HG03139 (cell line): ENCODE data around the gene PLXNC1.
"Not testable (repeated sequence)": the region's sequence is repeated elsewhere in the genome, so short reads cannot be mapped to it uniquely, and the experiment has no call there.

Experiments
- ATAC-seq: cut with Tn5 transposase; IDR thresholded peaks from one replicate; pipeline ENCODE4 v1.9.1; 2021; ENCODE audit not compliant: unreplicated experiment

PLXNC1 gene

DNA sequence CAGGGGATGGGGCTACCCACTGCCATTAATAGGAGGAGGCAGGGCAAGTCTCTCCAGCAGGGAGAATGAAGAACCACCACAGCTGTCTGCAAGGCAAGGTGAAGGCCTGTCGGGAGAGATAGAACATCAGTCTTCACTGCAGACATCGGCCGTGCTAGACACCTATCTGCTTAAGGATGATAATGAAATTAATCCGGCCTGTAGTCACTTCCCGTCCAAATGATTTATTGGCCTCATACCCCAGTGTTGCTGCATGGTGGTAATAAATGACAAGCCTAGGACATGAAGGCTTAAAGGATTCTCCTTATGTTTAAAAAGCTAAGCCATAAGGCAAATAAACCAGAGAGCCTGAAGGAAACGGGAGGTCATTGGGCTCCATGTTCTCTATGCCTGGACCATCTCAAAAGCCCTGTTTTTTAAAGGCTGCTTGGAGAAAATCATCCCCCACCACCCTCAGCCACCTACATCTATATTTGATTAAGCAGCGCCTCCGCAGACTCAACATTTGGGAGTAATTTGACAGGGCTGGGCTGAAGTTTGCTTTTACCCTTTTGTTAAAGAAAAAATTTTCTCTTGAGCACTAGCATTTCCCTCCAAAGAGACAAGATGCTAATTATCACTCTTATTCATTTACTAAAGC, 137.7 kb downstream of the PLXNC1 start:
- no peak for ATAC-seq

DNA sequence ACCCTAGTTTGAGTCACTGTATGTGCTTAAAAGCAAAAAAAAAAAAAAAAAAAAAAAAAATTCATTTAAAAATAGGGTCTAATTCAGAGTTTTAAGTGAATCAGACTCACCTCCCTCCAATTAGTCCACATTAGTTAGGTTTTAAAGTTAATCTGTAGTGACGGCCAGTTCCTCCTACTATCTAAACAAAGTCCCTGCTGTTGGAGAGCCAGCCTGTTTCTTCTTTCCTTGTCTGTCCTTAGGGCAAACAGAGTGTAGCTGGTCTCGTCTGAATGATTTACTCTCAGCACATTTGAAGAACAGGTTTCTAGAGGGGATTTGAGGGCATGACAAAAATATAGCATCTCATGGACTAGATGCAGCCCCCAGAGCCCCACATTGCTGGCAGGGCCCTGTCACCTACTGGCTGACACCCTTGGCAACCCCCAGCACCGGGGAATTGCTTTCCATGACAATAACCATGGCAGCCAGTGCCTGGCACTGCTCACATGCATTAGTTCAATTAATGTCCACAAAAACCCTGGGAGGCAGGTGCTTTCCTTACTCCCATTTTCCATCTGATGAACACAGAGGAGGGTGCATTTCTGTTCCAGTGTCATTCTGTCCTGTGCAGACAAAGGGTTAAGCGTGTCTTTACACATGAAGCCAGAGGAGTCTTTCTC, 138.3 kb downstream of the PLXNC1 start:
- no peak for ATAC-seq

GRCh38 chr12:94287245-94287628, 138.9 kb downstream of the PLXNC1 start:
- ATAC-seq = no peak

DNA sequence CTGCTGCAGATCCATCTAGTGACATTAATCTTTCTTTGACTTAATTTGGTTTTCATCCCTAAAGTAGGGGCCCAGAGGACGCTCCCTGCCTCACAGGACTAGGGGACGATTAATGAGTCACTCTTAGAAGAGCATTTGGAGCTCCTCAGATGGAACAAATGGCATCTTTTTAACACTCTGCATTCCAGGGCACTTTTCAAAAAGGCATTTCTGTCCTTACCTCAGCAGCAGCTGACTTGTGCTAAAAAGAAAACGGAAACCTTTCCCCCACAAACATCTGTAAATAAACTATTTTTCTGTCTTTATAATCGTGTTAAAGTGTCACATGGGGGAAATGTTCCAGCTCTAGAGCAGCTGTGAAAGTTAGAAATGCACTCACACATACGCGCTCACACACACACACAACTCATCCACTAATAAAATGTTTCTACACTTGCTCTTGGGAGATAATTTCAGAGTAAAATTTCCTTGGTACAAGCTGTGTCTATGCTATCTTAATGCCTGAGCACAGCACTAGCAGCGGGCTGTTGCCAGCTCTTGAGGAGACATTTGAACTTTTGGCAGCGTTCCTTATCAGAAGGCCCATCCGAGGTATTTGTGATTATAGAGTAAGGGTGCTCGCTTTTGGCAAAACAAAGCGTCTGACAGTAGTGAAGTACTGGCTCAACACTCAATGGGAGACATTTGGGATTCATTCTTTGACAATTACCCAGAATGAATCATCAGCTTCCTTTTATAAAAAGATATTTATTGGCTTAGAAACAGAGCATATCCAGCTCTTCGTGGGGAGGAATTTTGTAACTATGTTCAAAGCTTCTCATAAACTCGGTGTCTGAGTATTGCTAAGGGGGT, 141.3 kb downstream of the PLXNC1 start:
- ATAC-seq = no peak

DNA sequence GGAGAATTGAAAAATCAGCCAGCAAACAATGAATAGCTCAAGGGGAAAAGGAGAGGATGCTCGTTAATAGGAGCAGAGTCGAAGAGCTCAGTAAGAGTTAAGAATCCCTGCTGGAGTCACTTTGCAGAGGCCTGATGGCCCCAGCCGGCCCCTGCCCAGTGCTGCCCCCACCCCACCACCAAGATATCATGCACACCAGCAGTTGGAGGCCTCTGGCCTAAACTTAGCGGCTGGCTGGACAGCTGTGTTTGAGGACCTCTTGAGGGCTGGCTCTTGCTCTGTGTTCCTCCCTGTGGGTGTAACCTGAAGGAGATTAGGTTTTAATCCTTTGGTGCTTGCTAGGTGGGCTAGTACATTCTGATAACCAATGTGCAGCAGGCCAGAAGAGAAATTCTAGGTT, 142.0 kb downstream of the PLXNC1 start:
- no peak for ATAC-seq

DNA sequence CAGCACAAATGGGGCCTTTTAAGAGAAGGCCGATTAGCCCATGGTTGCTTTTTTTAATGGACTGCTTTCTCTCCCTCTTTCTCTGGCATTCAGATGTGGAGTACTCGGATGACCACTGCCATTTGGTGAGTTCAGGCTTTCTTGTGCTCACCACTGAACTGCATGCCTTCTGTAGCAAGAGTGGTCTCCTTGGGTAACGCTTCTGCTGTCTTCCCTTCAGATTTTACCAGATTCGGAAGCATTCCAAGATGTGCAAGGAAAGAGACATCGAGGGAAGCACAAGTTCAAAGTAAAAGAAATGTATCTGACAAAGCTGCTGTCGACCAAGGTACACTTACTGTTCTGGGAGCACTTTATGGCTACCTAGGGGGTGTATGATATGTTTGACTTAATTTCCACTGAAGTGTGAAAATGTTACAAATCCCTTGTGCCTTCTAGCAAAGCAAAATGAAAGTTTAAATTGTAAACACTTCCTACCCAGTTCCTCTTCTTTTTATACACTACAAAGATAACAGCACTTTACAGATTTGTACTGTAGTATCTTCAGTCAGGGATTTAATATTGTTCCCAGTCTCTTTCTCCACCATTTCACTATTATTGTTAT, 148.8 kb downstream of the PLXNC1 start:
- ATAC-seq = no peak

DNA sequence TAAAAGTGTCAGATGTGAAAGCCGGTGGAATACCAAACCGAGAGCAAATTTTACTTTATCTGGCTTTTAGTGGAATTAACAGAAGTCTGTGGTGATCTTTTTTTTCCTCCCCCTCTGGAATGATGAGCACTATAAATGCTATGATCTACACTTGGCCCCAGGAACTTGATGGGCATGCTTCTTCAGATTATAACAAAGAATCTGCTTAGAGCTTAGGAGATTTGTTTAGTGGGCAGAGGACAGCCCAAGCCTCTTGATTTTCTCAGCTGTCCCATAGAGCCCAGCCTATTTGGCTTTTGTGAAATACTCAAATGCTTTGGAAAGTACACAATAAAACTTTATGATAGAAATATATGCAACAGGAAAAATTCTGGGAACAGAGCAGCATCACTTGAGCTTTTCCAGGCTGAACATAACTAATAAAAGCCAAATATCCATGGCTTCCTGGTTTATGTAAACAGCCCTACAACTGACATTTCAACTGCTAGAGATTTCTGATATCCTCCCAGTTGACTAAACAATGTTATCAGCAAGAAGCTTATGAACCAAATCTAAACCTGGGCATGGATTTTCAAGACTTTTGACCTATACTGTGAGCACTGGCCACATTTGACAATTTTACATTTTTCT, 149.6 kb downstream of the PLXNC1 start:
- no peak for ATAC-seq

GRCh38 chr12:94299846-94300245, 151.5 kb downstream of the PLXNC1 start:
- ATAC-seq = no peak

- ATAC-seq = no peak
These were observed 155.6 kb downstream of the PLXNC1 start for GRCh38 chr12:94304012-94304411.

- ATAC-seq = no peak
These were observed 156.2 kb downstream of the PLXNC1 start for GRCh38 chr12:94304566-94305061.

DNA sequence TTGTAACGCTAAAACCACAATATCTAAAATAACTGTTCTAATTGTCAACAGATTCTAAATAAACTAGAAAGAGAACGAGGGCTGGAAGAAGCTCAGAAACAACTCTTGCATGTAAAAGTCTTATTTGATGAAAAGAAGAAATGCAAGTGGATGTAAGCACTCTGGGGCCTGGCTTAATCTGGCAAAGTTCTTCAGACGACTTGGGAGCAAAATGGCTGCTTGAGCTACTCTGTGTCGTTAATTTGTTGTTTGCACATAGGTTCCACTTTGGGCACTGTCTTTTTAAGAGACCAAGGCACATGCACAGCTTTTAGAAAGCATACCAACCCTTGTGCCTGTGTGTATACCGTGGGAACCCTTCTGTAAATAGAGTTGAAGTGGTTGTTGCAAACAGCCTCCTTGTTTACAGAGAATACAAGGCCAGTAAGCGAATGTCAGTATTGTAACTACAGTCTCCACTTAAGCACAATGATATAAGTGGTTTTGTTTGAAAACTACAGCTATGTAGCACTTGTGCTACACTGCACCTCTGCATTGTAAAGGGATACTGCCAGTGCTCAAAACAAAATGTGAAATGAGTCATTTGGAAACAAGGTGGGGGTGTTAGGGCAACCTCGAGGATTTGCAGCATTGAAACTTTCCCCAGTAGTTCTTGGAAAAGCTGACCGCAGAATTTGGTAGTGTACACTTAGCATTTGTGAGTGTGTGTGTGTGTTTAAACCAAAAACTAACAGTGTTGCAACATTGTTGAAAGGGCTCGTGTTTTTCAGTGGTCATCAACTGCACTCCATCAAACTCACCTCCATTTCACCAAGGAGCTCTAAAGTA, 157.0 kb downstream of the PLXNC1 start:
- ATAC-seq = no peak

GRCh38 chr12:94308612-94309011, 160.2 kb downstream of the PLXNC1 start:
- no peak for ATAC-seq

DNA sequence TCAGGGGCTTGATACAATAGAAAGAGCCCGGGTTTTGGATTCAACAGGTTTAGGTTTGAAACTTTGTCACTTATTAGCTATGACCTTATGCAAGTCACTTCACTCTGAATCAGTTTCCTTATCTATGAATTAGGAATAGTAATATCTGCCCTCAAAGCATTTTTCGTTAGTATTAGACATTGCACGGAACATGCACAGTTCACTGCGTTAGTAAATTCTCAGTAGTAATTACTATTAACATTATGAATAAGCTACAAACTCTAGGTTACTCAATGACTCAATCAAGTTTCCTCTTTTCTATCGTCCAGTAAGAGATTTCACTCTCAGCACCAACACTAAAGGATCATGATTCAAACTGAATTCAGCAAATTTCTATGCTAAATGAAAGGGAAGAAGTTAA, 161.0 kb downstream of the PLXNC1 start:
- no peak for ATAC-seq

DNA sequence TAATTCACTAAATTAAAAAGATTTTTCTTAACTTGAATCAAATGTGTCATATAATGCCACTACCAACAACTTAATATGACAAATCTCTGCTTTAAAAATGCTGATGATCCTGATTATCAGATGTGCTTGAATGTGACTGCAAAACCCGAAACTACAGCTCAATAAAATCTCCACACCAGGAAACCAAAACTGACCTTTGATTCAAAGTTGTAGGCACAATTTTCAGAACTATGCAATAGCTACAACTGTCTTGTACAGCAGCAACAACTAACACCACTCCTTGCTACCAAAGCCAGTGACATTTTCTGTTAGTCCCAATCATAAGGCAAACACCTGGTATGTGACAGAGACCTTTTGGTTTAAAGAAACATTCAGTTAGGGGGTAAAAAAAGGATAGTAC, 164.0 kb downstream of the PLXNC1 start:
- no peak for ATAC-seq

GRCh38 chr12:94316600-94316999, 168.2 kb downstream of the PLXNC1 start:
- not testable (repeated sequence) for ATAC-seq

DNA sequence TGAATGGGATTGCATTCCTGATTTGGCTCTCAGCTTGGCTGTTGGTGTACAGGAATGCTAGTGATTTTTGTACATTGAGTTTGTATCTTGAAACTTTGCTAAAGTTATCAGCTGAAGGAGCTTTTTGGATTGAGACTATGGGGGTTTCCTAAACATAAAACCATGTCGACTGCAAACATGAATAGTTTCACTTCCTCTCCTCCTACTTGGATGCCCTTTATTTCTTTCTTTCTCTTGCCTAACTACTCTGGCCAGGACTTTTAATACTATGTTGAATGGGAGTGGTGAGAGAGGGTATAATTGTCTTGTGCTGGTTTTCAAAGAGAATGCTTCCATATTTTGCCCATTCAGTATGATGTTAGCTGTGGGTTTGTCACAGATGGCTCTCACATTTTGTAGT, 169.8 kb downstream of the PLXNC1 start:
- no peak for ATAC-seq

GRCh38 chr12:94320109-94320508, 171.7 kb downstream of the PLXNC1 start:
- no peak for ATAC-seq

DNA sequence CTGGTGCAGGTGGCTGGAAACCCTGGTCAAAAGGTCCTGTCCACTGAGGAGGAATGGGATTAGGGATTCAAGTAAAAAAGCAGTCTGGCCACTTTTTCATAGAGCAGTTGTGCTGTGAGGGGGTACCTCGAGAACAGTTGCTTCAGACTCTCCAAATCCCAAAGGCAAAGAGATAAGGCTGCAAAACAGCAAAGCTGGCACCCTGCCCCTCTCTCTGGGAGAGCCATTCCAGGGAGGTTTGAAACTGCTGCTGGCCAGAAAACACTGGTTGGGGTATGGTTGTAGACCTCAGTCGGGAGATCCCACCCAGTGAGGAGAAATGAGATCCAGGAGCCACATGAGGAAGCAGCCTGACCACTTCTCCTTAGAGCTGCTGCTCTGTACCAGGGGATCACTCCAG, 174.0 kb downstream of the PLXNC1 start:
- no peak for ATAC-seq

DNA sequence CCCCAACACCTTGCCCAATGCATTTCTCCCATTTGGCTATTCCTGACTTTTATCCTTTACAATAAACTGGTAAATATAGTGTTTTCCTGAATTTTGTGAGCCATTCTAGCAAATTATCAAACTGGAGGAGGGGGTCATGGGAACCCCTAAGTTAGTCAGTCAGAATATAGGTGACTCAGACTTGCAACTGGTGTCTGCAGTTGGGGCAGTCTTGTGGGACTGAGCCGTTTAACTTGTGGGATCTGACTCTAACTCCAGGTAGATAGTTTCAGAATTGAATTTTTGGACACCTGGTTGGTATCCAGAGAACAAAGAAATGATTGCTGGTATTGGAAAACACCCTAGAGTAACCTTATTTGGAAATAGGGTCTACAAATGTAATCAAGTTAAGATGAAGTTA, 177.9 kb downstream of the PLXNC1 start:
- ATAC-seq = no peak

DNA sequence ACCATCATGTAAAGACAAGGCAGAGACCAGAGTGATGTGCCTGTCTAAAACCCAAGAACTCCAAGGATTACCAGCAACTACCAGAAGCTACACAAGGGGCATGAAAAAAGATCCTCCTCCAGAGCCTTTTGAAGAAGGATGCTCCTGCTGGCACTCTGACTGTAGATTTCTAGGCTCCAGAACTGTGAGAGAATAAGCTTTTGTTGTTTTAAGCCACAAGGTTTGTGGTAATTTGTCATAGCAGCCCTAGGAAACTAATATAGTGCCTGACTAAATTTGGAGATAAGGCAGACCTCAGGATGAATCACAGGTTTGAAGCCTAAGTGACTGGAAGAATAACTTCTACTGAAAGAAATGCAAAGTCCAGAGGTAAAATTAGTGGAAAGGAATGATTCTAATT, 178.3 kb downstream of the PLXNC1 start:
- no peak for ATAC-seq
